ENCODE data around the gene ECHS1.

GRCh38 chr10:133390597-133391248, 17.6 kb upstream of the ECHS1 start:
- TF ChIP-seq CTCF (IDR thresholded peaks at IDR 0.05; ENCODE audit: low read length): no peak
- no peak for TF ChIP-seq EZH2 (IDR thresholded peaks at IDR 0.05; ENCODE audit: borderline replicate concordance, low read length)
